HEK293 (cell line): Measurements from ENCODE around the gene CUZD1.

ENCODE experiments used
- KLF16 ChIP-seq: fragments of 450-650 bp; formaldehyde crosslinking; IDR thresholded peaks from 2 replicates; pipeline ENCODE4 v1.5.1; 2017; ENCODE audit warnings: missing biosample characterization, missing genetic modification characterization
- KLF8 ChIP-seq: fragments of 450-650 bp; formaldehyde crosslinking; IDR thresholded peaks from 2 replicates; pipeline ENCODE4 v1.5.1; 2016; ENCODE audit warnings: missing biosample characterization, missing genetic modification characterization
- SETDB1 ChIP-seq: IDR thresholded peaks from one replicate; pipeline ENCODE4 v1.6.1; 2017; ENCODE audit warnings: mild to moderate bottlenecking, low read length, moderate library complexity, mixed read lengths; ENCODE audit not compliant: insufficient read length
- SP7 ChIP-seq: fragments of 450-650 bp; formaldehyde crosslinking; IDR thresholded peaks from 2 replicates; pipeline ENCODE4 v1.5.1; 2016; ENCODE audit warnings: missing biosample characterization, missing genetic modification characterization
- ZEB2 ChIP-seq: fragments of 450-650 bp; formaldehyde crosslinking; IDR thresholded peaks from 2 replicates; pipeline ENCODE4 v1.5.1; 2016; ENCODE audit warnings: missing biosample characterization, missing genetic modification characterization
- ZIC2 ChIP-seq: fragments of 450-650 bp; formaldehyde crosslinking; IDR thresholded peaks from 2 replicates; pipeline ENCODE4 v1.5.1; 2016; ENCODE audit warnings: missing biosample characterization, missing genetic modification characterization
- ZNF202 ChIP-seq: fragments of 450-650 bp; formaldehyde crosslinking; IDR thresholded peaks from 2 replicates; pipeline ENCODE4 v1.5.1; 2016; ENCODE audit warnings: missing biosample characterization, missing genetic modification characterization, borderline replicate concordance
- ZNF335 ChIP-seq: fragments of 450-650 bp; formaldehyde crosslinking; conservative IDR thresholded peaks from 2 replicates; pipeline ENCODE4 v1.5.1; 2016; ENCODE audit warnings: missing biosample characterization, missing genetic modification characterization
- ZNF521 ChIP-seq: fragments of 450-650 bp; formaldehyde crosslinking; IDR thresholded peaks from 2 replicates; pipeline ENCODE4 v1.5.1; 2017; ENCODE audit warnings: missing biosample characterization, mild to moderate bottlenecking, missing genetic modification characterization
- ZNF600 ChIP-seq: fragments of 450-650 bp; formaldehyde crosslinking; IDR thresholded peaks from 2 replicates; pipeline ENCODE4 v1.5.1; 2016; ENCODE audit warnings: missing biosample characterization, missing genetic modification characterization
- ZNF664 ChIP-seq: fragments of 450-650 bp; formaldehyde crosslinking; IDR thresholded peaks from 2 replicates; pipeline ENCODE4 v1.5.1; 2016; ENCODE audit warnings: missing biosample characterization, missing genetic modification characterization
- ZNF777 ChIP-seq: fragments of 450-650 bp; formaldehyde crosslinking; IDR thresholded peaks from 2 replicates; pipeline ENCODE4 v1.5.1; 2017; ENCODE audit warnings: missing biosample characterization, missing genetic modification characterization, borderline replicate concordance
- TF ChIP-seq, protein P1 (sequence below): fragments of 450-650 bp; formaldehyde crosslinking; conservative IDR thresholded peaks from 2 replicates; pipeline ENCODE4 v1.5.1; 2016; ENCODE audit warnings: low read depth, missing biosample characterization, missing genetic modification characterization
- TF ChIP-seq, protein P2 (sequence below): fragments of 450-650 bp; formaldehyde crosslinking; IDR thresholded peaks from 2 replicates; pipeline ENCODE4 v1.5.1; 2017; ENCODE audit warnings: missing biosample characterization, missing genetic modification characterization
- TF ChIP-seq, protein P3 (sequence below): fragments of 450-650 bp; formaldehyde crosslinking; IDR thresholded peaks from 2 replicates; pipeline ENCODE4 v1.5.1; 2016; ENCODE audit warnings: missing biosample characterization, missing genetic modification characterization
- TF ChIP-seq, protein P4 (sequence below): fragments of 450-650 bp; formaldehyde crosslinking; IDR thresholded peaks from 2 replicates; pipeline ENCODE4 v1.5.1; 2016; ENCODE audit warnings: missing biosample characterization, missing genetic modification characterization, low read depth
- TF ChIP-seq, protein P5 (sequence below): fragments of 450-650 bp; formaldehyde crosslinking; IDR thresholded peaks from 2 replicates; pipeline ENCODE4 v1.5.1; 2016; ENCODE audit warnings: missing biosample characterization, missing genetic modification characterization
- TF ChIP-seq, protein P6 (sequence below): fragments of 450-650 bp; formaldehyde crosslinking; IDR thresholded peaks from 2 replicates; pipeline ENCODE4 v1.5.1; 2016; ENCODE audit warnings: missing biosample characterization, missing genetic modification characterization

The CUZD1 gene

DNA sequence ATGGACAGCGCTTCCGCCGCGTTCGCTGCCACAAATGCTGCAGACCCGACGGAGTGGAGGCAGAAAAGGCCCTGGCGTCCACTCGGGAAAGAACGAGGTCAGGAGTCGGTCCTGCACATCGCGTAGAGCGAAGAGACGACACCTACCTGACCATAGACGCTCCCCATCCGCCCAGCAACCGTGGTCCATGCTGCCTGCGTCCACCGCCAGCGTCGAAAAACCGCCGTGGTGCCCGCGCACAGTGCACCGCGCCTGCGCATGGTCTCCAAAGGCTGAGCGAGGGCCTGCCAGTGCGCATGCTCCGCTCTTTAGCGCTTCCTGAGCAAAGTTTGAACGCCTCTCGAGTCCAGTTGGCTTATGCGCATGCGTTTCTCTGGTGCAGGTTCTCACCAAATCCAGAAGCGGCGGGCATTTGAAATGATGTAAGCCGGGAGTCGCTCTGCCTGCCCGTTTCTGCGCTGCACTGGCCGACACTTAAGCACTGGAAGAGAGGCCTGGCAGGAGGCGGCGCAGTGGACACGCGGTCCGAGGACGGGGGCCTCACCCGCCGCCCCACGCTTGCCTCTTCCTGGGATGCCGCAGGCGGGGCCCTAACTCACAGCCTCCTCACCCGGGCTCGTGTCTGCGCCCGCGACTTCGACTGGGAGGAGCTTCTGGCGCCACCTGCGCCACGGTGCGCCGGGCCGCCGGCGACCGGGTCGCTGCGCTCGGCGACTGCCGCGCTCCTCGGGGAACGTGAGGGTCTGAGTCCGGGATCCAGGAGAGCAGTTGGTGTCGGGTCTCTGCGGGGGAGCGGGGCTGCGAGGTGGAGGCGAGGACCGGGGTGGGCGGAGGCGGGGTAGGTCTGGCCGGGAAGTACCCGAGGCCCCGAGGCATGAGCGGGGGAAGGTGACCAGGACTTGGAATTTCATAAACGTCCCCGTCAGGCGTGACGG lies 33.9 kb upstream of the CUZD1 start, which contains the start of gene FAM24B (continued):
- TF ChIP-seq ZNF521: no peak
- TF ChIP-seq, protein P1, sequence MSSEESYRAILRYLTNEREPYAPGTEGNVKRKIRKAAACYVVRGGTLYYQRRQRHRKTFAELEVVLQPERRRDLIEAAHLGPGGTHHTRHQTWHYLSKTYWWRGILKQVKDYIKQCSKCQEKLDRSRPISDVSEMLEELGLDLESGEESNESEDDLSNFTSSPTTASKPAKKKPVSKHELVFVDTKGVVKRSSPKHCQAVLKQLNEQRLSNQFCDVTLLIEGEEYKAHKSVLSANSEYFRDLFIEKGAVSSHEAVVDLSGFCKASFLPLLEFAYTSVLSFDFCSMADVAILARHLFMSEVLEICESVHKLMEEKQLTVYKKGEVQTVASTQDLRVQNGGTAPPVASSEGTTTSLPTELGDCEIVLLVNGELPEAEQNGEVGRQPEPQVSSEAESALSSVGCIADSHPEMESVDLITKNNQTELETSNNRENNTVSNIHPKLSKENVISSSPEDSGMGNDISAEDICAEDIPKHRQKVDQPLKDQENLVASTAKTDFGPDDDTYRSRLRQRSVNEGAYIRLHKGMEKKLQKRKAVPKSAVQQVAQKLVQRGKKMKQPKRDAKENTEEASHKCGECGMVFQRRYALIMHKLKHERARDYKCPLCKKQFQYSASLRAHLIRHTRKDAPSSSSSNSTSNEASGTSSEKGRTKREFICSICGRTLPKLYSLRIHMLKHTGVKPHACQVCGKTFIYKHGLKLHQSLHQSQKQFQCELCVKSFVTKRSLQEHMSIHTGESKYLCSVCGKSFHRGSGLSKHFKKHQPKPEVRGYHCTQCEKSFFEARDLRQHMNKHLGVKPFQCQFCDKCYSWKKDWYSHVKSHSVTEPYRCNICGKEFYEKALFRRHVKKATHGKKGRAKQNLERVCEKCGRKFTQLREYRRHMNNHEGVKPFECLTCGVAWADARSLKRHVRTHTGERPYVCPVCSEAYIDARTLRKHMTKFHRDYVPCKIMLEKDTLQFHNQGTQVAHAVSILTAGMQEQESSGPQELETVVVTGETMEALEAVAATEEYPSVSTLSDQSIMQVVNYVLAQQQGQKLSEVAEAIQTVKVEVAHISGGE (tag by site-specific recombination): peak; percentile 45; the same call in 1 of the 2 replicates
- TF ChIP-seq, protein P2, sequence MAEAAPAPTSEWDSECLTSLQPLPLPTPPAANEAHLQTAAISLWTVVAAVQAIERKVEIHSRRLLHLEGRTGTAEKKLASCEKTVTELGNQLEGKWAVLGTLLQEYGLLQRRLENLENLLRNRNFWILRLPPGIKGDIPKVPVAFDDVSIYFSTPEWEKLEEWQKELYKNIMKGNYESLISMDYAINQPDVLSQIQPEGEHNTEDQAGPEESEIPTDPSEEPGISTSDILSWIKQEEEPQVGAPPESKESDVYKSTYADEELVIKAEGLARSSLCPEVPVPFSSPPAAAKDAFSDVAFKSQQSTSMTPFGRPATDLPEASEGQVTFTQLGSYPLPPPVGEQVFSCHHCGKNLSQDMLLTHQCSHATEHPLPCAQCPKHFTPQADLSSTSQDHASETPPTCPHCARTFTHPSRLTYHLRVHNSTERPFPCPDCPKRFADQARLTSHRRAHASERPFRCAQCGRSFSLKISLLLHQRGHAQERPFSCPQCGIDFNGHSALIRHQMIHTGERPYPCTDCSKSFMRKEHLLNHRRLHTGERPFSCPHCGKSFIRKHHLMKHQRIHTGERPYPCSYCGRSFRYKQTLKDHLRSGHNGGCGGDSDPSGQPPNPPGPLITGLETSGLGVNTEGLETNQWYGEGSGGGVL (tag by site-specific recombination): peak; percentile 50
- TF ChIP-seq, protein P3, sequence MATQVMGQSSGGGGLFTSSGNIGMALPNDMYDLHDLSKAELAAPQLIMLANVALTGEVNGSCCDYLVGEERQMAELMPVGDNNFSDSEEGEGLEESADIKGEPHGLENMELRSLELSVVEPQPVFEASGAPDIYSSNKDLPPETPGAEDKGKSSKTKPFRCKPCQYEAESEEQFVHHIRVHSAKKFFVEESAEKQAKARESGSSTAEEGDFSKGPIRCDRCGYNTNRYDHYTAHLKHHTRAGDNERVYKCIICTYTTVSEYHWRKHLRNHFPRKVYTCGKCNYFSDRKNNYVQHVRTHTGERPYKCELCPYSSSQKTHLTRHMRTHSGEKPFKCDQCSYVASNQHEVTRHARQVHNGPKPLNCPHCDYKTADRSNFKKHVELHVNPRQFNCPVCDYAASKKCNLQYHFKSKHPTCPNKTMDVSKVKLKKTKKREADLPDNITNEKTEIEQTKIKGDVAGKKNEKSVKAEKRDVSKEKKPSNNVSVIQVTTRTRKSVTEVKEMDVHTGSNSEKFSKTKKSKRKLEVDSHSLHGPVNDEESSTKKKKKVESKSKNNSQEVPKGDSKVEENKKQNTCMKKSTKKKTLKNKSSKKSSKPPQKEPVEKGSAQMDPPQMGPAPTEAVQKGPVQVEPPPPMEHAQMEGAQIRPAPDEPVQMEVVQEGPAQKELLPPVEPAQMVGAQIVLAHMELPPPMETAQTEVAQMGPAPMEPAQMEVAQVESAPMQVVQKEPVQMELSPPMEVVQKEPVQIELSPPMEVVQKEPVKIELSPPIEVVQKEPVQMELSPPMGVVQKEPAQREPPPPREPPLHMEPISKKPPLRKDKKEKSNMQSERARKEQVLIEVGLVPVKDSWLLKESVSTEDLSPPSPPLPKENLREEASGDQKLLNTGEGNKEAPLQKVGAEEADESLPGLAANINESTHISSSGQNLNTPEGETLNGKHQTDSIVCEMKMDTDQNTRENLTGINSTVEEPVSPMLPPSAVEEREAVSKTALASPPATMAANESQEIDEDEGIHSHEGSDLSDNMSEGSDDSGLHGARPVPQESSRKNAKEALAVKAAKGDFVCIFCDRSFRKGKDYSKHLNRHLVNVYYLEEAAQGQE: peak; percentile 87
- no peak for TF ChIP-seq ZNF664
- TF ChIP-seq, protein P4, sequence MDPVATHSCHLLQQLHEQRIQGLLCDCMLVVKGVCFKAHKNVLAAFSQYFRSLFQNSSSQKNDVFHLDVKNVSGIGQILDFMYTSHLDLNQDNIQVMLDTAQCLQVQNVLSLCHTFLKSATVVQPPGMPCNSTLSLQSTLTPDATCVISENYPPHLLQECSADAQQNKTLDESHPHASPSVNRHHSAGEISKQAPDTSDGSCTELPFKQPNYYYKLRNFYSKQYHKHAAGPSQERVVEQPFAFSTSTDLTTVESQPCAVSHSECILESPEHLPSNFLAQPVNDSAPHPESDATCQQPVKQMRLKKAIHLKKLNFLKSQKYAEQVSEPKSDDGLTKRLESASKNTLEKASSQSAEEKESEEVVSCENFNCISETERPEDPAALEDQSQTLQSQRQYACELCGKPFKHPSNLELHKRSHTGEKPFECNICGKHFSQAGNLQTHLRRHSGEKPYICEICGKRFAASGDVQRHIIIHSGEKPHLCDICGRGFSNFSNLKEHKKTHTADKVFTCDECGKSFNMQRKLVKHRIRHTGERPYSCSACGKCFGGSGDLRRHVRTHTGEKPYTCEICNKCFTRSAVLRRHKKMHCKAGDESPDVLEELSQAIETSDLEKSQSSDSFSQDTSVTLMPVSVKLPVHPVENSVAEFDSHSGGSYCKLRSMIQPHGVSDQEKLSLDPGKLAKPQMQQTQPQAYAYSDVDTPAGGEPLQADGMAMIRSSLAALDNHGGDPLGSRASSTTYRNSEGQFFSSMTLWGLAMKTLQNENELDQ (tag by site-specific recombination): no peak
- TF ChIP-seq ZNF335 (tag by site-specific recombination): peak; percentile 99
- no peak for TF ChIP-seq ZNF202 (tag by site-specific recombination)
- TF ChIP-seq, protein P5, sequence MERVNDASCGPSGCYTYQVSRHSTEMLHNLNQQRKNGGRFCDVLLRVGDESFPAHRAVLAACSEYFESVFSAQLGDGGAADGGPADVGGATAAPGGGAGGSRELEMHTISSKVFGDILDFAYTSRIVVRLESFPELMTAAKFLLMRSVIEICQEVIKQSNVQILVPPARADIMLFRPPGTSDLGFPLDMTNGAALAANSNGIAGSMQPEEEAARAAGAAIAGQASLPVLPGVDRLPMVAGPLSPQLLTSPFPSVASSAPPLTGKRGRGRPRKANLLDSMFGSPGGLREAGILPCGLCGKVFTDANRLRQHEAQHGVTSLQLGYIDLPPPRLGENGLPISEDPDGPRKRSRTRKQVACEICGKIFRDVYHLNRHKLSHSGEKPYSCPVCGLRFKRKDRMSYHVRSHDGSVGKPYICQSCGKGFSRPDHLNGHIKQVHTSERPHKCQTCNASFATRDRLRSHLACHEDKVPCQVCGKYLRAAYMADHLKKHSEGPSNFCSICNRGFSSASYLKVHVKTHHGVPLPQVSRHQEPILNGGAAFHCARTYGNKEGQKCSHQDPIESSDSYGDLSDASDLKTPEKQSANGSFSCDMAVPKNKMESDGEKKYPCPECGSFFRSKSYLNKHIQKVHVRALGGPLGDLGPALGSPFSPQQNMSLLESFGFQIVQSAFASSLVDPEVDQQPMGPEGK (tag by site-specific recombination): peak; percentile 65
- TF ChIP-seq, protein P6, sequence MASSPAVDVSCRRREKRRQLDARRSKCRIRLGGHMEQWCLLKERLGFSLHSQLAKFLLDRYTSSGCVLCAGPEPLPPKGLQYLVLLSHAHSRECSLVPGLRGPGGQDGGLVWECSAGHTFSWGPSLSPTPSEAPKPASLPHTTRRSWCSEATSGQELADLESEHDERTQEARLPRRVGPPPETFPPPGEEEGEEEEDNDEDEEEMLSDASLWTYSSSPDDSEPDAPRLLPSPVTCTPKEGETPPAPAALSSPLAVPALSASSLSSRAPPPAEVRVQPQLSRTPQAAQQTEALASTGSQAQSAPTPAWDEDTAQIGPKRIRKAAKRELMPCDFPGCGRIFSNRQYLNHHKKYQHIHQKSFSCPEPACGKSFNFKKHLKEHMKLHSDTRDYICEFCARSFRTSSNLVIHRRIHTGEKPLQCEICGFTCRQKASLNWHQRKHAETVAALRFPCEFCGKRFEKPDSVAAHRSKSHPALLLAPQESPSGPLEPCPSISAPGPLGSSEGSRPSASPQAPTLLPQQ: peak; percentile 77
- peak; percentile 62; the same call in 1 of the 2 replicates for TF ChIP-seq KLF16 (tag by site-specific recombination)
- peak; percentile 53 for TF ChIP-seq SETDB1
- peak; percentile 43; the same call in 1 of the 2 replicates for TF ChIP-seq KLF8 (tag by site-specific recombination)
- peak; percentile 48; the same call in 1 of the 2 replicates for TF ChIP-seq SP7 (tag by site-specific recombination)
- peak; percentile 75 for TF ChIP-seq ZIC2 (tag by site-specific recombination)
- peak; percentile 61 for TF ChIP-seq ZEB2 (tag by site-specific recombination)
- peak; percentile 58 for TF ChIP-seq ZNF600
- peak; percentile 92 for TF ChIP-seq ZNF777 (tag by site-specific recombination)
